Activated T-cell treated with anti-CD3 and anti-CD28 coated beads, Interleukin-2, amount 50 U/mL, for 72 hours (primary cell): Measurements from ENCODE around the gene CUZD1. TPM values are rescaled to one million over a fixed set of nuclear protein-coding genes. Genes with fewer than 3 reads are reported as not detected.

Experiments
- ATAC-seq, 2 donors: fragments of 150-1000 bp; cut with Tn5 transposase; replicated peaks in 1 of 2; 2 replicates each; pipeline ENCODE4 v1.10.0; 2021; ENCODE audit warnings: moderate library complexity in 2 of 2, mild to moderate bottlenecking in 1 of 2
- DNase-seq, 2 donors: peaks; one replicate each; pipeline ENCODE4 v3.0.0; 2021 to 2022; ENCODE audit warnings: mixed read lengths in 1 of 2
- H3K27ac Mint-ChIP-seq: one replicate; pipeline ENCODE4 v1.8.0; 2022; ENCODE audit warnings: mild to moderate bottlenecking, moderate library complexity, mixed read lengths
- H3K27me3 Mint-ChIP-seq: one replicate; pipeline ENCODE4 v1.8.0; 2022; ENCODE audit warnings: low read depth, mixed read lengths
- H3K36me3 Mint-ChIP-seq, 2 donors: one replicate each; pipeline ENCODE4 v1.8.0; 2022; ENCODE audit warnings: mixed read lengths in 2 of 2, mild to moderate bottlenecking in 1 of 2; ENCODE audit not compliant: insufficient read depth in 2 of 2
- H3K4me1 Mint-ChIP-seq: one replicate; pipeline ENCODE4 v1.8.0; 2022; ENCODE audit warnings: low read depth, mixed read lengths
- H3K4me3 Mint-ChIP-seq, 2 donors: one replicate each; pipeline ENCODE4 v1.8.0; 2022; ENCODE audit warnings: mild to moderate bottlenecking in 2 of 2, mixed read lengths in 2 of 2, moderate library complexity in 2 of 2
- H3K9me3 Mint-ChIP-seq, 2 donors: one replicate each; pipeline ENCODE4 v1.8.0; 2022; ENCODE audit warnings: mixed read lengths in 2 of 2
- total RNA-seq, 2 donors: library from RNA; stranded (reverse); gene quantifications; one replicate each; pipeline ENCODE4 v1.2.3, GENCODE V29; 2022

CUZD1 gene
- total RNA-seq, 2 donors from 2014 or later: 1.5 to 1.7 TPM

DNA sequence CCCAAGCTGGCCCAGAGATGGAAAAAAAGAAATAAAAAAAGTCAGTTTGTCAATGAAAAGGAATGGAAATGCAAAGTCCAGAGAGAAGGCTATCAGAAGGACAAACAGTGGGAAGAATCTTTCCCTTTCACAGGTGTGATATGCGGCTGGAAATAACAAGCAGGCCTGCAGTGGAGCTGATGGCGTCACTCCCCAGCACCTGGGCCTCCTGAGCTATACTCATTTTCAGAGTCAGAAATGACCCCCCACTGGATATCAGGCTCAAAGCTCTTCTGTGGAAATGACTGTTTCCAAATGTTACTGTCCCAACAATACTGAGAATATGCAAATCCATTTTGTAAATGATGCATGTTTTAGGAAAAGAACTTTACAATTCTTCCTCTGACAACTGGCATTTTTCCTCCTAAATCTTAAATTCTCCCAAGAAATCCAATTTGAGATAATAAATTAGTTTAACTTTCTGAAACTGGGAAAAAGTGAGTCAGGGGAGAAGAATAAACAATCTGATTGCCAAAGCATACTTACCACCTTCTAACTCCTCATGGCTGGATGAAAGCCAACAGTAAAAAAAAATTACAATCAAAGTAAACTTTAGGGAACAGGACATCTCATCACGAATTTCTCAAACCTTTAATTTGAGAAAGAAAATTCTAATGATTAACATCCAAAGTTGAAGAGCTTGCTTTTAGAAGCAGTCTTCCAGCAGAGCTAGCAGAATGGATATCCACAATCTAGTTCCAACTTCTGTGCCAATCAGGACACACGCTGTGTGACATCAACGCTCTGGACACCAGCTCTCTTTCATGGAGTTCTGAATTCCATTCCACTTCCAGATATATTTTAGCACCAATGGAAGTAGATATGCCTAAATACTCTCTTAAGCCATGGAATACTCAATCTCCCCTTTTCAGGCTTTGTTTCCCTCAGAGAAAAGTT lies 5.3 kb upstream of the CUZD1 start:
- H3K4me1 Mint-ChIP-seq: peaks cover 42% of the 10 kb centered on the region
- H3K27me3 Mint-ChIP-seq: no peaks in the 10 kb centered on the region
- peaks cover 12 to 36% of the 10 kb centered on the region in 2 donors for H3K36me3 Mint-ChIP-seq
- H3K27ac Mint-ChIP-seq: no peak overlapping the region
- ATAC-seq: peak in 1 of 2 donors; percentile 67
- peaks cover 3 to 5% of the 10 kb centered on the region in 2 donors for H3K9me3 Mint-ChIP-seq
- no peak overlapping the region for H3K4me3 Mint-ChIP-seq
- DNase-seq: no peak

DNA sequence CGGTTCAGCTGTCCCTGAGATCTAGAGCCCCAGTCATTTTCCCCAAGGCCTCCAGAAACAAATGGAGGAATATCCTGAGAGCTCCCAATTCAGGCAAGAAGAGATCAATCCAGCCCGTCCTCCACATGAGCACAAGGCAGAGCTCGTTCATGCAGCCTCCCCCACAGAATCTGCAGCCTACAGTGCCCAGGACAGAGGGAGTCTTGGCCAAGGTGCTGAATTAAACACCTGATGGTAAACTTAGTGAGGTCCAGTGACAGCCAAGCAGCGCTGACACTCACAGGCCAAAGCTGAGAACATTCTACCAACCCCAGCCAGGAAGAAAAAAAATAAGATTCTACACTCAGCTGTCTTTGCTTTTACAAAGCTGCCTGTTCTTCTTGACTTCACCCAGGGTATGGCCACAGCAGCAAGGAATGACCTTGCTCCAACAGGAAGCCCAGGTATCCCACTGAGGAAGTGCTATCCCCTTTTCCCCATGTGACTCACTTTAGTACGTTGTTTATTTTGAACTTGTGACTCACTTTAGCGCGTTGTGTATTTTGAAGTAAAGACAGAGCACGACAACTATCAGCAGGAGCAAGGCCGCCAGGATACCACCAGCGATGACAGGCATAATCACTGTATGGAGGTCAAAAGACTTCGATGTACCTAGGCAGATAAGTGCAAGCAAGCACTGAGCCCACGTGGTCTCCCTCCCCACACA lies 4.4 kb upstream of the CUZD1 start:
- DNase-seq (no peak), ATAC-seq (no peak)
- Mint-ChIP-seq H3K4me1 (peaks cover 34% of the 10 kb centered on the region), H3K36me3 (peaks cover 14 to 39% of the 10 kb centered on the region in 2 donors), H3K27me3 (no peaks in the 10 kb centered on the region), H3K9me3 (peaks cover 3 to 5% of the 10 kb centered on the region in 2 donors), H3K27ac (peak overlapping the region; percentile 12), H3K4me3 (no peak overlapping the region)

GRCh38 chr10:122849090-122849489 lies 3.4 kb upstream of the CUZD1 start:
- Mint-ChIP-seq H3K9me3 (peaks cover 3 to 5% of the 10 kb centered on the region in 2 donors), H3K27me3 (no peaks in the 10 kb centered on the region), H3K4me1 (peaks cover 24% of the 10 kb centered on the region), H3K27ac (no peak overlapping the region), H3K4me3 (no peak overlapping the region), H3K36me3 (peaks cover 14 to 40% of the 10 kb centered on the region in 2 donors)
- no peak for DNase-seq
- no peak for ATAC-seq

- no peak for DNase-seq
- Mint-ChIP-seq H3K9me3 (peaks cover 3 to 5% of the 10 kb centered on the region in 2 donors), H3K27ac (no peak overlapping the region), H3K36me3 (peaks cover 10 to 34% of the 10 kb centered on the region in 2 donors), H3K4me1 (peaks cover 13% of the 10 kb centered on the region), H3K27me3 (no peaks in the 10 kb centered on the region), H3K4me3 (no peak overlapping the region)
- no peak for ATAC-seq
Measured at GRCh38 chr10:122847782-122848604, 2.3 kb upstream of the CUZD1 start.

- DNase-seq (no peak), ATAC-seq (no peak)
- Mint-ChIP-seq H3K27ac (no peak overlapping the region), H3K9me3 (peaks cover 4 to 5% of the 10 kb centered on the region in 2 donors), H3K4me3 (no peak overlapping the region), H3K36me3 (peaks cover 13 to 32% of the 10 kb centered on the region in 2 donors), H3K4me1 (peaks cover 4% of the 10 kb centered on the region), H3K27me3 (no peaks in the 10 kb centered on the region)
Measured at GRCh38 chr10:122844146-122844545, 1.5 kb downstream of the CUZD1 start.

DNA sequence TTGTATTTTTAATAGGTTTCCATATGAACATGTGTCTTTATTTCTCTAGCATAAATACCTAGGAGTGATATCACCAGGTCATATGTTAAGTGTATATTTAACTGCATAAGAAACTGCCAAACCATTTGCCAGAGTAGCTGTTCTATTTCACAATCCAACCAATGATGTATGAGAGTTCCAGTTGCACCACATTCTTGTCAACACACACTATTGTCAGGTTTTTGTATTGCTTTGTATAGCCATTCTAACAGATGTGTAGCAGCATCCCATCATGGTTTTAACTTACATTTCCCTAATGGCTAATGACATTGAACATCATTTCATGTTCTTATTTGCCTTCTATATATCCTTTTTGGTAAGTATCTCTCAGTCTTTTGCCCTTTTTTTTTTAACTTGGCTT lies 4.1 kb downstream of the CUZD1 start:
- peaks cover 3% of the 10 kb centered on the region for H3K4me1 Mint-ChIP-seq
- peaks cover 3 to 4% of the 10 kb centered on the region in 2 donors for H3K9me3 Mint-ChIP-seq
- ATAC-seq (no peak), DNase-seq (no peak)
- no peak overlapping the region for H3K27ac Mint-ChIP-seq
- H3K27me3 Mint-ChIP-seq: no peaks in the 10 kb centered on the region
- H3K4me3 Mint-ChIP-seq: no peak overlapping the region
- H3K36me3 Mint-ChIP-seq: peaks cover 10 to 44% of the 10 kb centered on the region in 2 donors

- peaks cover 2% of the 10 kb centered on the region in 2 donors for H3K9me3 Mint-ChIP-seq
- H3K4me1 Mint-ChIP-seq: no peaks in the 10 kb centered on the region
- peaks cover 8 to 26% of the 10 kb centered on the region in 2 donors for H3K36me3 Mint-ChIP-seq
- H3K4me3 Mint-ChIP-seq: no peak overlapping the region
- no peak for ATAC-seq
- no peak for DNase-seq
- no peak overlapping the region for H3K27ac Mint-ChIP-seq
- no peaks in the 10 kb centered on the region for H3K27me3 Mint-ChIP-seq
Measured at GRCh38 chr10:122839505-122839904, 6.2 kb downstream of the CUZD1 start.

DNA sequence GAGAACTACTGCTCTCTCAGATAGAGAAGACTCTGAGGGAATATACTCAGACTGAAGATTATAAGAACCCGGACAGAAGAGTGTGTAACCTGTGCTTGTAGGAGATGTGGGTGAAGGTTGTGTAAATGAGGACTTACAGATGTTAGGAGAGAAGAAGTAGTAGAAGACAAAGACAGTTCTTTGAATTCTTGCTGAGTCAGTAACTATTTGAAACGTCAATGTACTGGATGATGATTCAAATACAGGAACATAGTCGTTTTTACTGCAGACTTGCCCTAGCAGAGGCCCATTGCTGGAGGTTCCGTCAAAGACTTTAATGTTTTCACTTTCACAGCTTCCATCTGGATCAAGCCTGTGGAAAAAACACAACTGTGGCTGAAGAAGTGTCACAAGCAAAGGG lies 6.8 kb downstream of the CUZD1 start:
- Mint-ChIP-seq H3K27ac (no peak overlapping the region), H3K9me3 (peaks cover 2% of the 10 kb centered on the region in 2 donors), H3K36me3 (peaks cover 8 to 23% of the 10 kb centered on the region in 2 donors), H3K27me3 (no peaks in the 10 kb centered on the region), H3K4me1 (no peaks in the 10 kb centered on the region), H3K4me3 (no peak overlapping the region)
- DNase-seq (no peak), ATAC-seq (no peak)

DNA sequence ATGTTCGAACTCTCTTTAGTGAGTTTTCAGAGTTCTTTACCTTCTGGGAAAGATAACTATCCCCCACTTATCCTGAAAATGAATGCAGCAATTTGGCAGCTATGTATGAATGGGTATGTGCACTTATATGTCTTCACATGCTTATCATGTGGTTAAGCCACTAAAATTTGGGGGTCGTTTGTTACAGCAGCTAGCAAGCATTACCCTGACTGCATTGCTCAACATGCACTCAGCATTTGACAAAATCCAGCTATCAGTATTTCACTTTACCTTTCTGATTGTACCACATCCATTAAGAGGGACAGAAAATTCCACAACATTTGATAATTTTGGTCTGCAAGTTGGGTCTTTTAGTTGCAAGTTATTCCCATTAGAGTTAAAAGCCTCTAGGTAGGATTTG lies 9.7 kb downstream of the CUZD1 start:
- no peak for ATAC-seq
- Mint-ChIP-seq H3K9me3 (peaks cover 2% of the 10 kb centered on the region in 2 donors), H3K4me1 (no peaks in the 10 kb centered on the region), H3K4me3 (no peak overlapping the region), H3K27ac (no peak overlapping the region), H3K36me3 (peaks cover 11 to 28% of the 10 kb centered on the region in 2 donors), H3K27me3 (no peaks in the 10 kb centered on the region)
- DNase-seq: no peak

DNA sequence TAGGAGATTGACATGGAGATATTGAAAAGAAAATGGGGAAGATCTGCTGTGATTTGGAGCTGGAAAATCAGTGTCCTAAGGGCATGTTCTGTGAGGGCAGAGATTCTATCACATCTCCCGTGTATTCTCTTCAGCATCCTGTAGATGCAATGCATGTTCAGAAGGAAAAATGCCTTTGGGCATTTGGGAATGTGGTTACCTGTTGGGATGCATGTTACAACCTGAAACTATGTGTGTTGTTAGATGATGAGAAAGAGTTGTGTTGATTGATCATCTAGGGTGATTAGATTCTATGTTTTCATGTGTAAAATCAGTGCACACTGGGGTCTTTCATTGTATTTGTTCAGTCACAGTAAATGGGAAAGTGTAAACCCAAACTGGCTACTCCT lies 14.7 kb downstream of the CUZD1 start:
- Mint-ChIP-seq H3K27me3 (peaks cover 17% of the 10 kb centered on the region), H3K27ac (no peak overlapping the region), H3K9me3 (peaks cover 0 to 4% of the 10 kb centered on the region in 2 donors), H3K4me1 (no peaks in the 10 kb centered on the region), H3K4me3 (no peak overlapping the region), H3K36me3 (peaks cover 9 to 12% of the 10 kb centered on the region in 2 donors)
- no peak for DNase-seq
- ATAC-seq: no peak

GRCh38 chr10:122830273-122830964 lies 15.2 kb downstream of the CUZD1 start:
- Mint-ChIP-seq H3K27ac (no peak overlapping the region), H3K27me3 (peaks cover 17% of the 10 kb centered on the region), H3K4me1 (no peaks in the 10 kb centered on the region), H3K9me3 (peaks cover 0 to 4% of the 10 kb centered on the region in 2 donors), H3K4me3 (no peak overlapping the region), H3K36me3 (peaks cover 9 to 12% of the 10 kb centered on the region in 2 donors)
- DNase-seq: no peak
- ATAC-seq: no peak

DNA sequence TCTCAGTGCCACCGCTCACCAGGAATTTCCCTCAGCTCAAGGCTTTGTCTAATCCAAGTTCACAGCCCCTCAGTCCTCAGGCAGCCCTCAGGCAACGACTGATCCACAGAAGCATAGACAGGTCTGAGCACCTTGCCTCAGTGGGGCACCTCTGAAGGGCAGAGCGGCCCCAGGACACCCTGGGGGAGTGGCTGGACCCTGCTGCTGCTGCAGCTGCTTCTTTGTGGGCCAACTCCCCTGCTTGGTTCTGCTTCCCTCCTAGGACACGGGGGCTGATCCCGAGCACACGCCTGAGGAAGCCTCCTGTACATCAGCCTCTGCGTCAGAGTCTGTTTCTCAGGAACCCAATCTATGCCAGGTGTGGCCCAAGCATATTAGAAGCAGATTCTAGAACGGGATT lies 16.2 kb downstream of the CUZD1 start:
- Mint-ChIP-seq H3K36me3 (peaks cover 7 to 12% of the 10 kb centered on the region in 2 donors), H3K27ac (no peak overlapping the region), H3K9me3 (peaks cover 0 to 4% of the 10 kb centered on the region in 2 donors), H3K4me1 (no peaks in the 10 kb centered on the region), H3K27me3 (peaks cover 23% of the 10 kb centered on the region), H3K4me3 (no peak overlapping the region)
- no peak for DNase-seq
- ATAC-seq: no peak
